Upper lobe of left lung (tissue), 6 donors: Measurements from ENCODE around the gene EMSY. TPM values are rescaled to one million over a fixed set of nuclear protein-coding genes. Genes with fewer than 3 reads are reported as not detected.

Experiments used
- ATAC-seq, 2 donors: fragments of 200-7000 bp; cut with Tn5 transposase; one replicate each; pipeline ENCODE4 v1.9.1; 2022; ENCODE audit warnings: mild to moderate bottlenecking in 2 of 2, moderate library complexity in 2 of 2; ENCODE audit not compliant: low FRiP score in 2 of 2
- DNase-seq, 2 donors: peaks; one replicate each; pipeline ENCODE4 v3.0.0-alpha.2; 2019 to 2020
- H3K27ac ChIP-seq, 4 donors: fragments of 200-600 bp; sonication (generic); one replicate each; pipeline ENCODE4 v1.5.1; 2016 to 2019
- H3K27me3 ChIP-seq, 4 donors: fragments of 200-600 bp; sonication (generic); one replicate each; pipeline ENCODE4 v1.5.1; 2017 to 2019
- H3K36me3 ChIP-seq, 4 donors: fragments of 200-600 bp; sonication (generic); one replicate each; pipeline ENCODE4 v1.5.1; 2016 to 2019
- H3K4me1 ChIP-seq, 4 donors: fragments of 200-600 bp; sonication (generic); one replicate each; pipeline ENCODE4 v1.5.1; 2018 to 2019
- H3K4me3 ChIP-seq, 4 donors: fragments of 200-600 bp; sonication (generic); one replicate each; pipeline ENCODE4 v1.5.1; 2017 to 2019; ENCODE audit warnings: mild to moderate bottlenecking in 2 of 4, moderate library complexity in 1 of 4
- H3K9me3 ChIP-seq, 4 donors: fragments of 200-600 bp; sonication (generic); one replicate each; pipeline ENCODE4 v1.5.1; 2018 to 2019
- CTCF ChIP-seq, 6 experiments: fragments of 450-650 bp in 4 of 6; fragments of 200-600 bp in 2 of 6; sonication (generic) in 2 of 6; IDR thresholded peaks; one replicate each; pipeline ENCODE4 v1.5.1; 2016 to 2019; ENCODE audit warnings: antibody characterized with exemption in 6 of 6
- EP300 ChIP-seq, 4 donors: sonication (generic); formaldehyde crosslinking; IDR thresholded peaks; one replicate each; pipeline ENCODE4 v1.5.1; 2017; ENCODE audit warnings: antibody characterized with exemption in 4 of 4, control low read depth in 2 of 4
- POLR2A ChIP-seq, 4 donors: fragments of 450-650 bp; IDR thresholded peaks; one replicate each; pipeline ENCODE4 v1.5.1; 2016 to 2017; ENCODE audit warnings: antibody characterized with exemption in 4 of 4, mild to moderate bottlenecking in 2 of 4
- POLR2AphosphoS5 ChIP-seq, 2 donors: sonication (generic); formaldehyde crosslinking; IDR thresholded peaks; one replicate each; pipeline ENCODE4 v1.5.1; 2017; ENCODE audit warnings: antibody characterized with exemption in 2 of 2
- WGBS, 2 donors: methylation state at CpG; one replicate each; pipeline ENCODE4 v1.1.5; 2017 to 2018; 5-methylcytosine and 5-hydroxymethylcytosine counted together
- total RNA-seq, 6 donors: library from RNA; depleted of rRNA in 4 of 6; stranded (reverse); fragments of >200 nt in 4 of 6; gene quantifications; one replicate each; pipeline versions ENCODE4 v1.1.0 to v1.2.1, GENCODE V29; 2016 to 2021
- donor health status: DM: no; HTN: no; CAD: no; lungs with moderate emphysema.
- donor health status: DM: no; HTN: yes; CAD: no; lungs with severe emphysema.

The EMSY gene
- total RNA-seq, 6 donors from 2014 or later, result 14.6 to 66.0 (median 20.9) TPM

GRCh38 chr11:76471382-76471781 lies 26.6 kb downstream of the EMSY start:
- ATAC-seq (no peak), DNase-seq (no peak)
- Histone ChIP-seq H3K4me3 (no peak overlapping the region), H3K27me3 (no peaks in the 10 kb centered on the region), H3K36me3 (peaks cover 15 to 53% (median 24%) of the 10 kb centered on the region in 4 donors), H3K27ac (no peak overlapping the region), H3K9me3 (no peaks in the 10 kb centered on the region), H3K4me1 (peaks cover 0 to 5% (median 2%) of the 10 kb centered on the region in 4 donors)
- TF ChIP-seq POLR2AphosphoS5 (IDR thresholded peaks at IDR 0.05), result no peak
- no peak for TF ChIP-seq CTCF (IDR thresholded peaks at IDR 0.05)
- TF ChIP-seq POLR2A (IDR thresholded peaks at IDR 0.05), result no peak
- TF ChIP-seq EP300 (IDR thresholded peaks at IDR 0.05), result no peak

- no peak overlapping the region for H3K4me3 ChIP-seq
- H3K4me1 ChIP-seq, result no peaks in the 10 kb centered on the region
- ATAC-seq, result no peak
- peaks cover 0 to 29% (median 20%) of the 10 kb centered on the region in 4 donors for H3K36me3 ChIP-seq
- TF ChIP-seq POLR2A (IDR thresholded peaks at IDR 0.05), result no peak
- WGBS, 2 donors, result 96 to 98% methylated on average over 3 of the region's 3 CpGs
- H3K9me3 ChIP-seq, result no peaks in the 10 kb centered on the region
- no peak overlapping the region for H3K27ac ChIP-seq
- H3K27me3 ChIP-seq, result no peaks in the 10 kb centered on the region
- DNase-seq, result no peak
Observed at GRCh38 chr11:76480241-76480640, 35.4 kb downstream of the EMSY start.

GRCh38 chr11:76491644-76492043 lies 46.8 kb downstream of the EMSY start:
- no peak for ATAC-seq
- DNase-seq, result no peak
- peaks cover 0 to 35% (median 9%) of the 10 kb centered on the region in 4 donors for H3K36me3 ChIP-seq
- H3K4me1 ChIP-seq, result no peaks in the 10 kb centered on the region
- H3K4me3 ChIP-seq, result no peak overlapping the region
- TF ChIP-seq POLR2A (IDR thresholded peaks at IDR 0.05), result no peak
- TF ChIP-seq EP300 (IDR thresholded peaks at IDR 0.05), result no peak
- WGBS, 2 donors, result 94% methylated on average over 5 of the region's 5 CpGs
- H3K27ac ChIP-seq, result no peak overlapping the region
- H3K9me3 ChIP-seq, result no peaks in the 10 kb centered on the region
- no peaks in the 10 kb centered on the region for H3K27me3 ChIP-seq

GRCh38 chr11:76493040-76493439 lies 48.2 kb downstream of the EMSY start:
- H3K4me1 ChIP-seq, result no peaks in the 10 kb centered on the region
- H3K27me3 ChIP-seq, result no peaks in the 10 kb centered on the region
- peak in 1 of 2 donors; percentile 54 for DNase-seq
- H3K27ac ChIP-seq, result no peak overlapping the region
- no peak overlapping the region for H3K4me3 ChIP-seq
- TF ChIP-seq EP300 (IDR thresholded peaks at IDR 0.05) (no peak), CTCF (IDR thresholded peaks at IDR 0.05) (no peak)
- no peaks in the 10 kb centered on the region for H3K9me3 ChIP-seq
- WGBS, 2 donors, result 91 to 99% methylated on average over 3 to 12 of the region's 12 CpGs
- H3K36me3 ChIP-seq, result peaks cover 0 to 42% (median 9%) of the 10 kb centered on the region in 4 donors
- peak in 1 of 2 donors; percentile 11 for ATAC-seq

GRCh38 chr11:76493626-76494539 lies 49.1 kb downstream of the EMSY start:
- ATAC-seq, result no peak
- TF ChIP-seq CTCF (IDR thresholded peaks at IDR 0.05) (no peak), EP300 (IDR thresholded peaks at IDR 0.05) (no peak), POLR2A (IDR thresholded peaks at IDR 0.05) (no peak), POLR2AphosphoS5 (IDR thresholded peaks at IDR 0.05) (no peak)
- peaks cover 0 to 42% (median 9%) of the 10 kb centered on the region in 4 donors for H3K36me3 ChIP-seq
- 95 to 96% methylated on average over 25 of the region's 25 CpGs for WGBS, 2 donors
- H3K4me1 ChIP-seq, result no peaks in the 10 kb centered on the region
- H3K4me3 ChIP-seq, result no peak overlapping the region
- no peaks in the 10 kb centered on the region for H3K9me3 ChIP-seq
- H3K27ac ChIP-seq, result no peak overlapping the region
- H3K27me3 ChIP-seq, result no peaks in the 10 kb centered on the region
- peak in 1 of 2 donors; percentile 65 for DNase-seq

GRCh38 chr11:76495019-76495418 lies 50.2 kb downstream of the EMSY start:
- H3K27me3 ChIP-seq, result no peaks in the 10 kb centered on the region
- no peak for TF ChIP-seq CTCF (IDR thresholded peaks at IDR 0.05)
- no peak for TF ChIP-seq EP300 (IDR thresholded peaks at IDR 0.05)
- no peak for TF ChIP-seq POLR2AphosphoS5 (IDR thresholded peaks at IDR 0.05)
- no peak for TF ChIP-seq POLR2A (IDR thresholded peaks at IDR 0.05)
- no peaks in the 10 kb centered on the region for H3K9me3 ChIP-seq
- peaks cover 0 to 49% (median 9%) of the 10 kb centered on the region in 4 donors for H3K36me3 ChIP-seq
- no peak overlapping the region for H3K27ac ChIP-seq
- no peaks in the 10 kb centered on the region for H3K4me1 ChIP-seq
- 89 to 97% methylated on average over 3 of the region's 3 CpGs for WGBS, 2 donors
- no peak overlapping the region for H3K4me3 ChIP-seq
- ATAC-seq, result no peak
- no peak for DNase-seq
